ENCODE results near the gene MEIOB. TPM values are rescaled to one million over a fixed set of nuclear protein-coding genes. Genes with fewer than 3 reads are reported as not detected.
"Not testable (repeated sequence)": the region's sequence is repeated elsewhere in the genome, so short reads cannot be mapped to it uniquely, and the experiment has no call there.

Gene MEIOB
- total RNA-seq, 1 experiment from 2014 or later: not detected

- CTCF ChIA-PET: no interaction called here
These were observed 71.3 kb downstream of the MEIOB start for GRCh38 chr16:1800701-1801100.

GRCh38 chr16:1799263-1799662 lies 72.7 kb downstream of the MEIOB start:
- H3K27ac Mint-ChIP-seq (ENCODE audit: low read depth, unreplicated experiment); H3K27me3 Mint-ChIP-seq (ENCODE audit: insufficient read depth, unreplicated experiment); POLR2A ChIA-PET; DNase-seq (ENCODE audit: unreplicated experiment); BruUV-seq (replicated peaks); H3K4me1 Mint-ChIP-seq (ENCODE audit: insufficient read depth, unreplicated experiment); H3K36me3 Mint-ChIP-seq (ENCODE audit: insufficient read depth, unreplicated experiment); intact Hi-C loops (cut with micrococcal nuclease); CTCF ChIA-PET; H3K9me3 Mint-ChIP-seq (ENCODE audit: unreplicated experiment); H3K4me3 Mint-ChIP-seq (ENCODE audit: unreplicated experiment): not testable (repeated sequence)

More at GRCh38 chr16:1800701-1801100, 71.3 kb downstream of the MEIOB start:
- intact Hi-C loops (cut with micrococcal nuclease): no loop called here
- Mint-ChIP-seq H3K27ac (ENCODE audit: low read depth, unreplicated experiment) (no peak overlapping the region), H3K4me1 (ENCODE audit: insufficient read depth, unreplicated experiment) (no peaks in the 10 kb centered on the region), H3K36me3 (ENCODE audit: insufficient read depth, unreplicated experiment) (peaks cover 7% of the 10 kb centered on the region), H3K9me3 (ENCODE audit: unreplicated experiment) (no peaks in the 10 kb centered on the region), H3K4me3 (ENCODE audit: unreplicated experiment) (no peak overlapping the region), H3K27me3 (ENCODE audit: insufficient read depth, unreplicated experiment) (no peaks in the 10 kb centered on the region)
- no TSS peak for BruUV-seq (replicated peaks)
- TF ChIP-seq CTCF (IDR thresholded peaks at IDR 0.05; ENCODE audit: unreplicated experiment): no peak
- POLR2A ChIA-PET: no interaction called here
- no peak for DNase-seq (ENCODE audit: unreplicated experiment)

- Mint-ChIP-seq H3K27me3 (ENCODE audit: insufficient read depth, unreplicated experiment) (no peaks in the 10 kb centered on the region), H3K4me1 (ENCODE audit: insufficient read depth, unreplicated experiment) (no peaks in the 10 kb centered on the region), H3K9me3 (ENCODE audit: unreplicated experiment) (no peaks in the 10 kb centered on the region), H3K27ac (ENCODE audit: low read depth, unreplicated experiment) (no peak overlapping the region), H3K36me3 (ENCODE audit: insufficient read depth, unreplicated experiment) (no peaks in the 10 kb centered on the region), H3K4me3 (ENCODE audit: unreplicated experiment) (no peak overlapping the region)
- ChIA-PET CTCF (no interaction called here), POLR2A (interaction anchor here (3.0 kb wide), 1 partner anchor 12 kb away, joined by 14 read pairs; the partner anchor contains the start of genes NUBP2 and SPSB3)
- no TSS peak for BruUV-seq (replicated peaks)
- intact Hi-C loops (cut with micrococcal nuclease): no loop called here
- no peak for TF ChIP-seq CTCF (IDR thresholded peaks at IDR 0.05; ENCODE audit: unreplicated experiment)
- no peak for DNase-seq (ENCODE audit: unreplicated experiment)
These were observed 76.9 kb downstream of the MEIOB start for GRCh38 chr16:1794908-1795666.

GRCh38 chr16:1794221-1794871 lies 77.6 kb downstream of the MEIOB start:
- ChIA-PET POLR2A (no interaction called here), CTCF (no interaction called here)
- no peak overlapping the region for H3K27ac Mint-ChIP-seq (ENCODE audit: low read depth, unreplicated experiment)
- no peak for TF ChIP-seq CTCF (IDR thresholded peaks at IDR 0.05; ENCODE audit: unreplicated experiment)
- no peaks in the 10 kb centered on the region for H3K4me1 Mint-ChIP-seq (ENCODE audit: insufficient read depth, unreplicated experiment)
- H3K9me3 Mint-ChIP-seq (ENCODE audit: unreplicated experiment): no peaks in the 10 kb centered on the region
- DNase-seq (ENCODE audit: unreplicated experiment): no peak
- intact Hi-C loops (cut with micrococcal nuclease): no loop called here
- BruUV-seq (replicated peaks): no TSS peak
- H3K36me3 Mint-ChIP-seq (ENCODE audit: insufficient read depth, unreplicated experiment): no peaks in the 10 kb centered on the region
- H3K4me3 Mint-ChIP-seq (ENCODE audit: unreplicated experiment): no peak overlapping the region
- H3K27me3 Mint-ChIP-seq (ENCODE audit: insufficient read depth, unreplicated experiment): no peaks in the 10 kb centered on the region
